K562 (cell line): ENCODE measurements around the gene ANO10.

ENCODE experiments used
- CBX8 ChIP-seq: fragments of 200-600 bp; sonication (generic); IDR thresholded peaks from 2 replicates; pipeline ENCODE4 v1.6.1; 2012; ENCODE audit warnings: borderline replicate concordance, mixed run types, low read depth, mild to moderate bottlenecking, moderate library complexity, mixed read lengths, low read length, control low read depth, inconsistent platforms; ENCODE audit not compliant: poor library complexity, severe bottlenecking; ENCODE audit errors: extremely low read depth
- POLR2AphosphoS5 ChIP-seq: IDR thresholded peaks from 2 replicates; pipeline ENCODE4 v1.6.1; 2011; ENCODE audit warnings: mild to moderate bottlenecking, low read depth, low read length, moderate library complexity; ENCODE audit not compliant: control insufficient read depth, insufficient read depth
- TBL1XR1 ChIP-seq, 2 experiments: IDR thresholded peaks; 2 replicates each; pipeline ENCODE4 v1.6.1; 2012; ENCODE audit warnings: improper control_type of control experiment in 2 of 2, low read length in 2 of 2, mild to moderate bottlenecking in 1 of 2
- U2AF1 ChIP-seq: fragments of 200-400 bp; formaldehyde crosslinking; optimal IDR thresholded peaks from 2 replicates; pipeline ENCODE3; 2017; ENCODE audit warnings: mild to moderate bottlenecking, low read depth, low read length, moderate library complexity
- ZNF778 ChIP-seq: fragments of 450-650 bp; formaldehyde crosslinking; IDR thresholded peaks from 2 replicates; pipeline ENCODE4 v1.4.0; 2020; ENCODE audit warnings: mild to moderate bottlenecking, moderate library complexity

DNA sequence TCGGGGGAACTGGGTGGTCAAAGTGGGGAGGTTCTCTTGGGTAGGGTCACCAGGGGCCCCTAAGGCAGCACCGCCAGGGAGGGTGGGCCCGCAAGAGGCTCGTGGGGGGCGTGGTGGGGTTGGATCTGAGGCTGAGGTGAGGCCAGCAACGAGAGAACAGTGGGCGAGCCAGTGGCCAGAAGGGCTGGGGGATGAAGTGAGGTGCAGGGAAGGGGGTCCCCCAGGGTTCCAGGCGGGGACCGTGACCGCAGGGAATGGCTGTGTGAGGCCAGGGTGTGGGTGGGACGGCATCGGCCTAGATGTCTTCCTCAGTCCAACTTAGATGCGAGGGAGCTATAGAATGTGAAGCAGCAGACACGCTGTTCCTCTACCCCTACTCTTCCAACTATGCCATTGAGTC, 257.3 kb downstream of the ANO10 start:
- no peak for TF ChIP-seq POLR2AphosphoS5
- no peak for TF ChIP-seq CBX8
- no peak for TF ChIP-seq U2AF1
- TF ChIP-seq ZNF778 (CRISPR knock-in tag), result no peak
- TF ChIP-seq TBL1XR1 (IDR thresholded peaks at IDR 0.05; ENCODE audit: low read length in 2 of 2), result no peak
